K562 (cell line): ENCODE data around the gene BEX3.

ENCODE experiments used
- CHD2 ChIP-seq: IDR thresholded peaks from 2 replicates; pipeline ENCODE4 v1.6.1; 2011; ENCODE audit warnings: low read depth, low read length
- CHD4 ChIP-seq: fragments of 200-600 bp; sonication (generic); IDR thresholded peaks from 3 replicates; pipeline ENCODE4 v1.6.1; 2012; ENCODE audit warnings: low read depth, mild to moderate bottlenecking, mixed read lengths, low read length, inconsistent platforms; ENCODE audit not compliant: insufficient read depth, insufficient replicate concordance, poor library complexity, severe bottlenecking
- CTCF ChIP-seq, 3 experiments: IDR thresholded peaks in 2 of 3; conservative IDR thresholded peaks in 1 of 3; 2 replicates each; pipeline ENCODE4 v1.5.1; 2011 to 2012; ENCODE audit warnings: low read length in 3 of 3, mild to moderate bottlenecking in 3 of 3, control low read depth in 2 of 3, improper control_type of control experiment in 1 of 3, inconsistent platforms in 1 of 3, low read depth in 1 of 3, mixed read lengths in 1 of 3, moderate library complexity in 1 of 3; ENCODE audit not compliant: insufficient read depth in 2 of 3
- EZH2 ChIP-seq: IDR thresholded peaks from 2 replicates; pipeline ENCODE4 v1.6.1; 2012; ENCODE audit warnings: low read depth, mild to moderate bottlenecking, inconsistent platforms, low read length, borderline replicate concordance
- HINFP ChIP-seq: fragments of 450-650 bp; conservative IDR thresholded peaks from 2 replicates; pipeline ENCODE4 v1.6.1; 2016; ENCODE audit warnings: missing genetic modification characterization, low read depth, mild to moderate bottlenecking, control low read depth, missing compliant biosample characterization
- RBM22 ChIP-seq: fragments of 200-400 bp; formaldehyde crosslinking; IDR thresholded peaks from 2 replicates; pipeline ENCODE4 v1.6.1; 2018; ENCODE audit warnings: low read length, low read depth; ENCODE audit not compliant: poor library complexity, severe bottlenecking
- TARDBP ChIP-seq: fragments of 450-650 bp; IDR thresholded peaks from 2 replicates; pipeline ENCODE4 v1.6.1; 2016
- ZNF224 ChIP-seq: sonication (generic); formaldehyde crosslinking; IDR thresholded peaks from 2 replicates; pipeline ENCODE4 v1.8.0; 2022; ENCODE audit warnings: mild to moderate bottlenecking, missing genetic modification reagents

- TF ChIP-seq EZH2 (no peak), ZNF224 (CRISPR knock-in tag) (no peak), CHD4 (no peak), TARDBP (no peak), HINFP (tag) (no peak), CTCF (IDR thresholded peaks at IDR 0.05 in 2 of 3, conservative IDR thresholded peaks at IDR 0.05 in 1 of 3; ENCODE audit: insufficient read depth in 2 of 3, low read depth in 1 of 3, low read length in 3 of 3) (no peak), RBM22 (no peak), CHD2 (no peak)
Observed at GRCh38 chrX:103338663-103339062, 37.7 kb upstream of the BEX3 start.
